TTC549 (cell line): ENCODE measurements around the gene RPRD2.
"Not testable (repeated sequence)": the region's sequence is repeated elsewhere in the genome, so short reads cannot be mapped to it uniquely, and the experiment has no call there.

Experiments used
- FAIRE-seq: peaks from 2 replicates; lab custom pipeline; 2012; peaks lifted over from hg19 to GRCh38; lab: Jason Lieb, UNC

RPRD2 gene

DNA sequence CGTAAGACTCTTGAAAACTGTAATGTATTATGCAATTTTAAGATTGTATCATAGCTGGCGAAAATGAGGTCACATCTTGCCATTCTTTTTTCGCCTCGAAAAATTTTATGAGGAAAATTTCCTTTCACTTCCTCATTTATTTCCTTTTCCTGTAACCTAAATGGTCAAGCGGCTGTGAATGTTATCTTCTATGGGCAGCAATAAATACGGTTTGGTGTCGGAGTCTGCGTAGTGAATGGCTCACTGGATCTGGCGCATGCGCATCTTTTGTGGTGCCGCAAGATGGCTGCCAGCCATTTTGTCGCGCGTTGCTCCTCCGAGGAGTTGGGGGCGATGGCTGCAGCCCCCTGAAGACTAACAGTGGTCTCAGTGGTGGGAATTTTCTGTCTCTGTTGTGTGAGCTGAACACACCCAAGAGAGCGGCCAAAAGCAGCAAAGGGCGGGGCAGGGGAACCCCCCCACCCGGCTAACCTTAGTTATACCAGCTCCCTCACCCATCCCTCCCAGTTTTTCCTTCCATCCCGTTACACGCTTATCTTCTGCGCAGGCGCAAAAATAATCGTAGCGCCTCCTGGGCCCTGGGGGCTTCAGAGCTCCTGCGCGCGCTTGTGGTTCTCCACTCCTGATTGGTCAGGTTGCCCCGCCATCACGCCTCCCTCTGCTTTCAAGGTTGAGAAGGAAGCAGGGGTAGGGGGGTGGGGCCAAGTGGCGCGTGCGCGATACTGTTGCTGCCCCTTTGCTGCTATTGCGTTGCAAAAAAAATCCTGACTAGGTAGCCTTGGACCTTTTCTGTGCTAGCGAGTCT lies at the start of gene RPRD2:
Gene RPRD2, plus strand, starts transcription at position 722 of the 805 bp plus-strand sequence. CDS start 568 bp downstream, outside the sequence.
- FAIRE-seq: peak; percentile 99

DNA sequence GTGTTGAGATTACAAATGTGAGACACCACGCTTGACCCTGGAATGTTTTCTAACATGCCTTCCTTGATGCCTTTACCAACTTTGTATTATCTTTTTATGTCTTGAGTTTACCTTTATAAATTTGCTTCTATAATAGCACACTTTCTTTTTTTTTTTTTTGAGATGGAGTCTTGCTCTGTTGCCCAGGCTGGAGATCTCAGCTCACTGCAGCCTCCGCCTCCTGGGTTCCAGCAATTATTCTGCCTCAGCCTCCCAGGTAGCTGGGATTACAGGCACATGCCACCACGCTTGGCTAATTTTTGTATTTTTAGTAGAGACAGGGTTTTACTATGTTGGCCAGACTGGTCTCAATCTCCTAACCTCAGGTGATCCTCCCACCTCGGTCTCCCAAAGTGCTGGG lies 49.3 kb upstream of the RPRD2 start:
- not testable (repeated sequence) for FAIRE-seq

DNA sequence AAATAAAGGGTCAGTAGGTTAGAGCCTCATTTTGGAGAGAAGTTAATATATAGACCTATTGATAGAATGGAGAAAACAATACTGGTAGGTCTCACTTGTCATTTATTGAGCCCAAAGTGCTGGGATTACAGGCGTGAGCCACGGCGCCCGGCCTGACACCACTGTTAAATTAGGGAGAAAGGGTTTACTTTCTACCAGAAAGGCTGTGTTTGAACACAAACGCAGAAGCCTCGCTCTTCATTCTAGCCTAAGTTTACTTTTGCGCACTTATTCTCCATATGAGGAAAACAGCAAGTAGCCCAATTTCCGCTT lies 43.3 kb upstream of the RPRD2 start:
- no peak for FAIRE-seq

DNA sequence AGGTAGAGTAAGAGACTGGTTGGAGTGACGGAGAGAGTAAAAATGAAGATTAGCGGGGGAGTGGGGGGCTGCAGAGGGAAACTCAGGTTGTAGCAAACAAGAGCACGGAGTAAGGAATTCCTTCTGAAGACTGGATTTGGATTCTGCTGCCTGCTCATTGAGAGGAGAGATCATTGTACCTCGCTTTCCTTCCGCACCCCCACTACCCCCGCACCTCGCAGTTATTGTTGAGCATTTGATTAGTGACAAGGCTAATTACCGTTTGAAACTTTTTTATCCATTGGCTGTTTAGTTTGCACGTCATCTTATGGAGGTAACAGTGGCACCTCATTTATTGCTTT lies 42.2 kb upstream of the RPRD2 start:
- FAIRE-seq: no peak

DNA sequence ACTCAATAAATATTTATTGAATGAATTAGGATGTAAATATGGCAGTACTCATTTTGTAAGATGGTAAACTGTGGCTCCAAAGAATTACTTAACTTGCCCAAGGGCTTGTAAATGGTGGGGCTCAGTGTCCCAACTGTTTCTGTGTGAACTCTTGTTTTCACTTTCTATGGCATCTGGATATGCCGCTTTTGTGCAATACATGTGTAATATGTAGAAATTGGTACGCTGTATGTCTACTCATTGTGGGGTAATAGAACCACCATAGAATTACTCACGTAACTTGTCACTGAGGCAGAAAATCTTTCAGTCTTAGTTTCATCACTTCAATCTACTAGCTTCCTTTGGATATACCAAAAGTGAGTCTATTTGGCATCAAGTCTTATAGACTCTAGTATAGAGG lies 41.6 kb upstream of the RPRD2 start:
- no peak for FAIRE-seq

DNA sequence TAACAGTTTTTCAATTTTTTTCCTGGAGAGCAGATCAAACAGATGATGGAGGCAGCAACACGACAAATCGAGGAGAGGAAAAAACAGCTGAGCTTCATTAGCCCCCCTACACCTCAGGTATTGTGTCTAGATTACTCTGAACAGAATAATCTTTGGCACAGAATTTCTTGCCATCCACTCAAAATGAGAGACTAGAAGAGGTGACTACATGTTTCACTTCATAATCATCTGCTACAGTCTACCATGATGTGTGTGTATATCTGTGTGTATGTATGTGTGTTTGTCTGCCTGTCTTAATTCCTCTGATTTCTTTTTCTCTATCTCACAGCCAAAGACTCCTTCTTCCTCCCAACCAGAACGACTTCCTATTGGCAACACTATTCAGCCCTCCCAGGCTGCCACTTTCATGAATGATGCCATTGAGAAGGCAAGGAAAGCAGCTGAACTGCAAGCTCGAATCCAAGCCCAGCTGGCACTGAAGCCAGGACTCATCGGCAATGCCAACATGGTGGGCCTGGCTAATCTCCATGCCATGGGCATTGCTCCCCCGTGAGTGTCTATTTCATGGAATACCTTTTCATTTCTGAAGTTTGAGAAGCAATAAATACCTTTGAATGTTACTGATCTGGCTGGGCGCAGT lies 31.2 kb upstream of the RPRD2 start:
- no peak for FAIRE-seq

DNA sequence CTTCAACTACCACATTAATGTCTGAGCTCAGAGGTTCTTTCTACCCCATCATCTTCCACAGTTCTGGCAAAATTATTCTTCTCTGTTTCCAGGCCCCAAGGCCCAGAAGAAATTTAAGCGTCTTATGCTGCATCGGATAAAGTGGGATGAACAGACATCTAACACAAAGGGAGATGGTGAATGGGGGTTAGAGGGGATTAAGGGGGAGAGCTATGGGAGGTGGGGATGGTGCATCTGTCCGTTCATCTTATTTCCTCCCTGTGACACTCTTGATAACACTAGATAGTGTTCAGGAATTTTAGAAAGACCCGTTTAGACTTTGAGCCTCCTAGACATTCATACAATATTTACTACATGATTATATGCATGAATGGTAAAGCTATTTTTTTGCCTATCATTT lies 17.6 kb upstream of the RPRD2 start:
- FAIRE-seq: no peak

DNA sequence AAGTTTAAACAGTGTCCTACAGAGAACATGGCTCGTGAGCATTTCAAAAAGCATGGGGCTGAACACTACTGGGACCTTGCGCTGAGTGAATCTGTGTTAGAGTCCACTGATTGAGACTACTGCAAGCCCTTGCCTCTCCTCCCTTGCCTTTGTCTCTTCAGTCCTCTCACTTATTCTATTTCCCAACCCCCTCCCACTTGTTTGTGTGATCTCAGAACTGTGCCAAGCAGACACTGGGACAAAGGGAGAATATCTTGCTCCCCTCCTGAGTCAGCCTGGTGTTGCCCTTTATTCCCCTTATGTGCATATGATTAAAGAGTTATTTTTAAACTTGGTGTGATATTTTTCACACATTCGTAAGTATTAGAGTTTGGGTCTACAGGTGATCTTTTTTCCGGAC lies 11.1 kb upstream of the RPRD2 start:
- FAIRE-seq: no peak

DNA sequence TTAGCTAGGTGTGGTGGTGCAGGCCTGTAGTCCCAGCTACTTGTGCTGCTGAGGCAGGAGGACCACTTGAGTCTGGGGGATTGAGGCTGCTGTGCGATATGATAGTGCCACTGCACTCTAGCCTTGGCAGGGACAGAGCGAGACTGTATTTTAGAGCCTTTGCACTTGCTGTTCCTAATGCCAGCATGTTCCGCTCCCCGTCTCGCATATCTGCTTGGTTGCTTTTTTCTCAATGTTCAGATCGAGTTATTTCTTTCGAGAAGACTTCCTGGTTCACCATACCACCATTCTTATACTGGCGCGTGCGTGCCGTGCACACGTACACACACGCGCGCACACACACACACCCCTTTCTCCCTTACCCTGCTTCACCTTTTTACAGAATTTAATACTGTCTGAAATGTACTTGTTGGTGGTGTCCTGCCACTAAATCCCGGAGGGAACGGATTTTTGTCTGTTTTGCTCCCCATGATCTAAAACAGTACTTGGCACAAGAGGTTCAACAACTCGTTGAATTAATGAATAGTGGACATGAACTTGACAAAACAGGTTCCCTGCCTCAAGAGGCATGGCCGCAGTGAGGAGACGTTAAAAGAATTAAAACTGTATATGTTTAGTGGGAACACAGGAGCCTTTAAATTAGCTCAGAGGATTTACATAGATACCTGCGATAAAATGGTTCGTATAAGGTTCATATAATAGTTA lies 1.1 kb upstream of the RPRD2 start:
- FAIRE-seq: no peak

DNA sequence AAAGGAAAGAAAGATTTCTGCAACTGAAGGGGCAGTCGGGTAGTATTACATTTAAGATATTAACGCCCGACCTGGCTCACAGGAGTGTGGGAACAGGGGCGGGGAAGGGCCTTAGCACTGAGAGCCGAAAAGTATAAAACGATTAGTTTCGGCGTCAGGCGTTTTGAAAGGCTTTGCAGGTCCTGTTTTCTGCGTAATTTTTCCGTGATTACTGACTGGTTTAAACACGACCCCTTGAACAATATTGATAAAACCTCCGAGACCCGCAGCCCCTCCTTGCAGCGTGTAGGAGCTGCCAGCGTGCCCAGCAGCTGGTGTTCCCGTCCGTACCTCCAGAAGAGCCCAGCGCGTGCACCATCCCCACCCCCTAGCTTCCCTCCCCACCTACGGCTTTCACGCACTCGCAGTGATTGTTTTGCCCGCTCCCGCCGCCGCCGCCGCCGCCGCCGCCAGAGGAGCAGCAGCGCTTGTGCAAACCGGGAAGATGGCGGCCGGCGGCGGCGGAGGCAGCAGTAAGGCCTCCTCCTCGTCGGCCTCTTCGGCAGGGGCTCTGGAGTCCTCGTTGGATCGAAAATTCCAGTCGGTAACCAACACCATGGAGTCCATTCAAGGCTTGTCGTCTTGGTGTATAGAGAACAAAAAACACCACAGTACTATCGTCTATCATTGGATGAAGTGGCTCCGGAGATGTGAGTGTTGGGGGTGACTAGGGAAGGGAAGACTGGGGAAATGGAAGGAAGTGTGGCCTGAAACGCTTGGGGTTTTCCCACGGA lies 470 bp downstream of the RPRD2 start:
- no peak for FAIRE-seq

DNA sequence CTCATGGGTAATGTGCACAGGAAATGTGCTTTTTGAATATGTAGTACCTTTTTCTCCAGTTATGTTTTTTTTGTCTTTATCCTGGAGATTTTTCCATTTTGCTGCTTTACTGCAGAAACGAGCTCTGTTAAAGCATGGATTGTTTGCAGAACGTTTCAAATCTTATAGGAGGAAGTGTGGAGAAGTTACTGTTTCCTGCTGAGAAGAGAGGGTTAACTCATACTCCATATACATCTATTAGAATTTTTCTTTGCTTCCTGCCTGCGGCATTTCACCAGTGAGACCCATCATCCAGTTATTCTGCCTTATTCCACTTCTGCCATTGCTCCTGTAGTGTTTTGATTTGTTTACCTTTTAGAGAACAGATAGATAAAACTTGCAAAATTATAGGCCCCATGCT lies 2.0 kb downstream of the RPRD2 start:
- FAIRE-seq: no peak

DNA sequence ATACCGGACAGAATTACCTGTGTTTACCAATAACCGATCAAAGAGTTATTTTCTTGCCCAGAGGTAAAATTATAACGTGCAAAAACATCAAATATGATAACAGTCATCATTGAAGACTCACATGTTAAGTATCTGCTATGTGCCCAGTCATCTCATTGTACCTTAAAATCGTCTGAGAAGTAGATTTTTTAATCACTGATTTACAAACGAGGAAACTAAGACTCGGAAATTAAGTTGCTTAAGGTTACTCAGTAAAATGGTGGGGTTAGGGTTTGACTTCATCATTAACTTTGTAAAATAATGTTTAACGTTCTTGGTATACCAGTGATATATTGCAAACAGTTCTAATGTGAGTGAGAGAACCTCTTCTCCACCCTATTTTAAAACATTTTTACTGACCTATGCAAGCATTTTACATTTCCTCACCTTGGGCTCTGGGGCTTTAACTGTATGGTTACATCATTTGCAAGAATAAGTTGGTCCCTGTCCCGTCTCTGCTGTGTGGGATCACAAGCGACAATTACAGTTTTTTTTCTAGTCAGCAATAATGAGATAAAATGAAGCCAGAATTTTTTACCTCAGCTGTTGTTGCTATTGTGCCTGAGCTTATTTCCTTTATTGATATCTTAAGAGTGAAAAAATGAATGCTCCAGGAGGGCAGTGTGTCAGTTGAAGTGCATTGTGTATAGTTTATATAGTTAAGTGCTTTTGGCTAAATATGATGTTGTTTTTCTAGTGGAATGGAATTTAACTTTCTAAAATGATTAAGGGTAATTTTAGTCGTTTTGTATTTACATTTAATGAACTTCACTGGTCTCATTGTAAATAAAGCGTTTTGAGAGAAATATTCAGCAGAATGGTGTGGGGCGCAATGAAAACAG lies 2.7 kb downstream of the RPRD2 start:
- no peak for FAIRE-seq

DNA sequence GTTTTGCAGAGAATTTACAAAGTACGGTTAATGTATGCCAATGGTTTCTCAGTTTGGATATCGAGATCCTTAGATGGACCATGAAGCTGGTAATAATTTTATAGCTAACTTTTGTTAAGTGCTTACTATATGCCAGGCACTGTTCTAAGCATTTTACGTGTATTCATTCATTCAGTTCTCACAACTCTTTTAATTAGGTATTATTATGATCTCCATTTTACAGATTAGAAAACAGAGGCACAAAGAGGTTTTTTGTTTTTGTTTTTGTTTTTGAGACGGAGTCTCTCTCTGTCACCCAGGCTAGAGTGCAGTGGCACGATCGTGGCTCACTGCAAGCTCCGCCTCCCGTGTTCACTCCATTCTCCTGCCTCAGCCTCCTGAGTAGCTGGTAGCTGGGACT lies 7.2 kb downstream of the RPRD2 start:
- FAIRE-seq: no peak

DNA sequence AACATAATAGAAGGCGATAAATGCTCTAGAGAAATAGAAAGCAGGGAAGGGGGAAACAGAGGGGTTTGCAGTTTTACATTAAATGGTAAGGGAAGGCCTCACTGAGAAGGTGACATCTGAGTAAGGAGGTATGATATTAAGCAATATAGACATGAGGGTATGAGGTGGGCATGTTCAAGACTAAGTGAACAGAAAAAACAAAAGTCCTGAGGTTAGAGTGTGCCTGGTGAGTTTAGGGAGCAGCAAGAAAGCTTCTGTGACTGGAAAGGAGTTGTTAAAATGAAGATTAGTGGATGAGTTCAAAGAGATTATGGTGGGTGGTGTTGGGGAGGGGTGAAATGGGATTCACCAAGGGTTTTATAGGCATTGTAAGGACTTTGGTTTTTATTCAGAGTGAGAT lies 8.6 kb downstream of the RPRD2 start:
- FAIRE-seq: no peak

DNA sequence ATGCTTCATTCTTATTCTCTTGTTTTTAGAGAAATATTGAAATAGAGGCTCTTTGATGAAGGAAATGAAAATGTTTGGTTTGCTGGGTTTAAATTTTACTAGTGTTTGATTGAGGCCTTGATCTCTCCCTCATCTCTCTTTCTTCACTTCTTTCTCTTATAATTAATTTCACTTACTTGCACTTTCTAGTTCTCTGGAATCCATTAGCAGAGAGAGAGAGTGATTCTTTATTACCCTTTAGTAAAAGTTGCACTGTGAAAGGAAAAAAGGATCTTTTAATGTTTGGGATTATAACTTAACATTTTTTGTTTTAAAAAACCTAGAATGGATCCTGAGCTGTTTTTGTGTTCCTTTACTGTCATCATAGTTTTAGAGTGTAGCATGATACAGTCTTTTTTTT lies 12.2 kb downstream of the RPRD2 start:
- FAIRE-seq: no peak

DNA sequence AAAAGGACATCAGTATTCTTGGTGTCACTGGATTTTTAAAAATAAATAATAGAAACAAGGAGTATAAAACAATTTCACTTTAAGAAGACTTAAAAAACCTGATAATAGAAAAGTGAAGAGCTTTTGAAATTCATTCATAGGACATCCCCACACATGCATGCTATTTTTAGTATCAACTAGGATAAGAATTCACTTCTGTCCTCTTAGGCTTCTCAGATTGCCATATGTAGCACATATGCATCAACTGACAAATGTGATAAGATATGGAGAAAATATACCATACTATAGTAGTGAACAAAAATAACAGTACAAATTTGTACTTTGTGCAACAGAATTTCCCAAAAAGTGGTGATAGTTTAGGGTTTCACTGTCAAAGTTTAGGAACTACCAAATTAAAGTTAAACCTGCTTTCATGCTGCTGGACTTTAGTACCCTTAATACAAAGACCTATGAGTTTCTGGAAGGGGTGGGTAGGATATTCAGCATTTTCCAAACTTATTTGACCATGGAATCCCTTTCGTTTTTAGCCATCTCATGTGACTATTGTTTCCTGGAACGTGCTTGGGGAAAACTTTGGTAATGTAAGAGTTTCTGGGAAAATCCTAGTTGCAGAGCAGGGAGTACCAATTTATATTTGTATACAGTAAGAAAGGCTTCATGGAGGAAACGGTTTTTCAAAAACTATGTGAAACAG lies 19.8 kb downstream of the RPRD2 start:
- FAIRE-seq: no peak

DNA sequence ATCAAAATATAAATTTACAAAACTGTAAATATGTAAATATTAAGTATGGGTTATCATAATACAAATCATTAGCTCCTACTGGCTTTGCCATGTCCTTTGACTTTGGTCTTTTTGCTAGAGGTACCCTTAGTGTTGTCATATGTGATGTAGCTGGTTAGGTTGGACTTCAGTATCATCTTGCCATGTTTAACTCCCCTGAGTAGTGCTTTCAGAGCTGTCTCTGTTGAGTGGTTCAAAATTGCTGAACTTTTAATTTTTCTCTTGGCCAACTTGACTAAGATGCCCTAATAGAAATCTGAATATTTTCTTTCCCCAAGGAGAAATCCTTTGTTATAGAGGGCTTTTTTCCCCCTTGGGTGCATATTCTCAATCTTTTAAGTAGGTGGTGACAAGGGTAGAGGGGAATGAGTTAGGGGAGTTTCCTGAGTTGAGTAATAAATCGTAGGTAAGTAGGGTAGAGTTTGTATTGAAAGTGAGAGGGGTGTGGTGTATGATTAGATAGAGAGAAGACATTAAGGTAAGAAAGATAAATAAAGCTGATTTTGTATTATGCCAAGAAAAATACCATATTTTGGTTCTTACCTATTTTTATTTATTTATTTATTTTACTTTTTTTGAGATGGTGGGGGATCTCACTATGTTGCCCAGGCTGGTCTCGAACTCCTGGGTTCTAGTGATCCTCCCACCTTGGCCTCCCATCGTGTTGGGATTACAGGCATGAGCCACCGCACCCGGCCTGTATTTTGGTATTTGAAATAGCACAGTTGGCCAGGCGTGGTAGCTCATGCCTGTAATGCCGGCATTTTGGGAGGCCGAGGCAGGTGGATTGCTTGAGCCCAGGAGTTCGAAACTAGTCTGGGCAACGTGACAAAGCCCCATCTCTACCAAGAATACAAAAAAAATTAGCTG lies 21.8 kb downstream of the RPRD2 start:
- FAIRE-seq: no peak

DNA sequence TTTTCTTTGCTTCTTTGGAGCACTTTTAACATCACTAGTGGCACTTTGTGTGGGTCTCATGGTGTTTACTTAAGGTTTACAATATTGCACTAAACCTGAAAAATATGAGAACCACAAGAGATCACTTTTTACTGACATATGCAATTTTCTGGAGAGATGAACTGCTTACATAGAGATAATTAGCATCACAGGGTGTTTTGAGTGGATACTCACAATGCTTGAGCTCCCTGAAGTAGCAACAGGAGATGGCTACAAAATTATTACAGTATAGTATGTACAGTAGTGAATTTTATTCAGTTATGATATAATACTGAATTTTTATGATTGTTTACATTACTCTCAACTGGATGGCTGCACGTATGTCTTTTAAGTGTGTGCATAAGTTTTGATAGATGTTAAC lies 22.6 kb downstream of the RPRD2 start:
- FAIRE-seq: no peak

DNA sequence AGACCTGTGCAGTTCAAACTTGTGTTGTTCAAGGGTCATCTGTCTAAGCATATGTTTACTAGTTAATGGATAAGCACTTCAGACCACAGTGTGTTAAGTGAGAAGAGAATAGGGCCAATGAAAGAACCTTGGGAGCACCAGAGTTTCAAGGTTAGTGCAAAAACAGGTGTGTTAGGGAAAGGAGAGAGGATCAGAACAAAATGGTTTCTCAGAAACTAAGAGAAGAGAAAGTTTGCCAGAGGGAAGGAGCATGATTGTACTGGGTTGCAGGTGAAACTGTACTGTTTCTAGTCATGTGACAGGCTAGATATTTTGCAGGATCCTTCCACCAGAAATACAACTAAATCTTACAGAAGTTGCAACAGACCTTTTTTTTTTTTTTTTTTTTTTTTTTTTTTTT lies 23.3 kb downstream of the RPRD2 start:
- FAIRE-seq: no peak

DNA sequence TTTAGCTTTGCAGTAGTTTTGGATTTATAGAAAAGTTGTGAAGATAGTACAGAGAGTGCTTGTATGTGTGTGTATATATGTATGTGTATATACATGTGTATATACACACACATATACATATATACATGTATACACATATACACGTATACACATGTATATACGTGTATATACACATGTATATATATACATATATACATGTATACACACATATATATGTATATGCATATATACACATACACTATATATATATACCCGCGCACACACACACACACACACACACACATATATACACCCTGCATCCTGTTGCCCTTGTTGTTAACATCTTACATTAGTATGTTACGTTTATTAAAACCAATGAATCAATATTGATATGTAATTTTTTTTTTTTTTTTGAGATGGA lies 24.3 kb downstream of the RPRD2 start:
- FAIRE-seq: no peak
